ENCODE data around the gene CDHR3.

DNA sequence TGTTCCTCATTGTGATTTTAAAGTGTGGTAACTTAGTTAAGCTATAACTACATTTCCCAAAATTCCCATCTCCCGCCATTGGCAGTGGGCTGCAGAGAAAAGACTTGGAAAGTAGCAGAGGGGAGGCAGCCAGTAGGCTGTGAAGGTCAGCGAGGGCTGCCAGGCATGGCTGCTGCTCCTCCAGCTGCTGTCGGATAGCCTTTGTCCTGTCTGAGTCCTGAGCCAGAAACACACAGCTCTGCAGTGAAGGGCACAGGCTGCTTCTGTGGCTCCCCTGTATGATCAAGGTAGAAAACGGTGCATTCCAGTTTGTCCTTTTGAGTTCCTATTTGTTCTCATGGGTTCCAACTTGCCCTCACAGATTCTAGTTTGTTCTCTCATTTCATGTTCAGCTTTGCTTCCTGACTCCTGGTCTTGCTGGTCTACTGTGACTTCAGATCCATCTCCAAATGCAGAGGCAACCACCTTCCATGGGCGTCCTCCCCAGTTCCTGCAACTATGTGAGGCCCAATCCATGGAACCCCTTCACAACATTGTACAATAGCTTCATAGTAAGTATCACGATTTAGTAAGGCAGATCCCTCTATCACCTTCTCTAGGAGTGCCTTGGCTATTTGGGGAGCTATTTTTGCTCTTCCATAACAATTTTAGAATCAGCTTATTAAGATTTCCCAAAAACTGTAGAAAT lies 117.4 kb downstream of the CDHR3 start:
- TF ChIP-seq, protein P1, sequence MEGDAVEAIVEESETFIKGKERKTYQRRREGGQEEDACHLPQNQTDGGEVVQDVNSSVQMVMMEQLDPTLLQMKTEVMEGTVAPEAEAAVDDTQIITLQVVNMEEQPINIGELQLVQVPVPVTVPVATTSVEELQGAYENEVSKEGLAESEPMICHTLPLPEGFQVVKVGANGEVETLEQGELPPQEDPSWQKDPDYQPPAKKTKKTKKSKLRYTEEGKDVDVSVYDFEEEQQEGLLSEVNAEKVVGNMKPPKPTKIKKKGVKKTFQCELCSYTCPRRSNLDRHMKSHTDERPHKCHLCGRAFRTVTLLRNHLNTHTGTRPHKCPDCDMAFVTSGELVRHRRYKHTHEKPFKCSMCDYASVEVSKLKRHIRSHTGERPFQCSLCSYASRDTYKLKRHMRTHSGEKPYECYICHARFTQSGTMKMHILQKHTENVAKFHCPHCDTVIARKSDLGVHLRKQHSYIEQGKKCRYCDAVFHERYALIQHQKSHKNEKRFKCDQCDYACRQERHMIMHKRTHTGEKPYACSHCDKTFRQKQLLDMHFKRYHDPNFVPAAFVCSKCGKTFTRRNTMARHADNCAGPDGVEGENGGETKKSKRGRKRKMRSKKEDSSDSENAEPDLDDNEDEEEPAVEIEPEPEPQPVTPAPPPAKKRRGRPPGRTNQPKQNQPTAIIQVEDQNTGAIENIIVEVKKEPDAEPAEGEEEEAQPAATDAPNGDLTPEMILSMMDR (conservative IDR thresholded peaks at IDR 0.05; ENCODE audit: low read length) = no peak
- TF ChIP-seq EZH2phosphoT487 (IDR thresholded peaks at IDR 0.05; ENCODE audit: borderline replicate concordance) = no peak

Data from Loucy (cell line).